ENCODE measurements around the gene SMCO2. TPM values are rescaled to one million over a fixed set of nuclear protein-coding genes. Genes with fewer than 3 reads are reported as not detected.
A peak's percentile ranks its signal among the peaks of the same experiment; 100 is the strongest.

SMCO2 gene
- 1.6 TPM in 1 of 2 replicates, not detected in the other for total RNA-seq (2014; rRNA removed; shearing (Covaris generic))

DNA sequence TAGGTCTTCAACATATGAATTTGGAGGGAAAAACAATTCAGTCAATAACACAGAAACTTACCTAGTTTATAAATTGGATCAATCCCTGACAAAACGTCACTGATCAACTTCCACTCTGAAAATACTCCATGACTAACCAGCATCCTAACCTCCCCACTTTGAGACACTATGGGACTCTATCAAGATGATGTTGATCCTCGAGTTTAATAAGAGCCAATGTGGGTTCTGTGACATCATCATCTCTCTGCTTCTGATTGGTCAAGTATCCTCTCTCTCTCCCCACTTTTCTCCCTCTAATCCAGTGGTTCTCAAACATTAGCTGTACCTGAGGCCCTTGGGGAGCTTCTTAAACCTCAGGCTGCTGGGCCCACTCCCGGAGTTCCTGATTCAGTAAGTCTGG, at the start of gene SMCO2:
Gene SMCO2 (plus strand): TSS at position 301 of the 400 bp plus-strand sequence. CDS start 23,896 bp downstream, outside the sequence.
- no peak for DNase-seq (ENCODE audit: low read depth)

GRCh38 chr12:27398466-27398865, 48.1 kb upstream of the SMCO2 start:
- DNase-seq (ENCODE audit: low read depth), result no peak

DNA sequence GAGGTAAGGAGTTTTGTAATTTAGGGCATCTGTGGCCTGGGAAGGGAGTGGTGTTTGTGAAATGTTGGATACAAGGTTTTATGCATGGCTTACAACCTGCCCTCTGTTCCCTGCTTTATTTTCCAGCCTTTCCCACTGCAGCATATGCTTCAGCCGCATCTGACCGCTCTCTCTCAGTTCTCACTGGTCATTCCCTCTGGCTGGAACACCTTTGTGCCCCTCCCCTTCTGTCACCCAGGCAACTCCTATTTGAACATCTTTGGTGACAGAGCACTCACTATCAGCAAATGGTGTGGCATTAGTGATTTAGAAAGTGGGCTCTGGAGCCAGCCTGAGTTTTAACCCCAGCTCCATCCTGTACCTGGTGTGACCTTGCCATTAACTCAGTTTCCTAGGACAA, 47.5 kb upstream of the SMCO2 start:
- DNase-seq (ENCODE audit: low read depth), result no peak

GRCh38 chr12:27400856-27401354, 45.6 kb upstream of the SMCO2 start:
- DNase-seq (ENCODE audit: low read depth), result no peak

DNA sequence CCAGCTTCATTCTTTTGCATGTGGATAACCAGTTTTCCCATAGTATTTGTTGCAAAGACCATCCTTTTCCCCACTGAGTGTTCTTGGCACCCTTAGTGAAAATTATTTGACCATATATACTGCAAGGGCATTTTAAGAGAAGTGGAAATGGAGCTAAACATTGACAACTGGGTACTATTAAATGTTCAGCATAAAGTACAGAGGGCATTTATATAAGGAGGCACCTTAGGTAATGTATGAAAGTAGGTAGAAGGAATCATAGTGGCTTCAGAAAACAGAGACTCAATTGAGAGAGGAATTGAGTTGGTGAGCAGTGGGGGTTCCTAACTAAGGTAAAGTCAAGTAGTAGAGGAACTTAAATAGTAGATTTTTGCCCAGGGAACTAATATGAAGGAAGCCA, 34.5 kb upstream of the SMCO2 start:
- no peak for DNase-seq (ENCODE audit: low read depth)

DNA sequence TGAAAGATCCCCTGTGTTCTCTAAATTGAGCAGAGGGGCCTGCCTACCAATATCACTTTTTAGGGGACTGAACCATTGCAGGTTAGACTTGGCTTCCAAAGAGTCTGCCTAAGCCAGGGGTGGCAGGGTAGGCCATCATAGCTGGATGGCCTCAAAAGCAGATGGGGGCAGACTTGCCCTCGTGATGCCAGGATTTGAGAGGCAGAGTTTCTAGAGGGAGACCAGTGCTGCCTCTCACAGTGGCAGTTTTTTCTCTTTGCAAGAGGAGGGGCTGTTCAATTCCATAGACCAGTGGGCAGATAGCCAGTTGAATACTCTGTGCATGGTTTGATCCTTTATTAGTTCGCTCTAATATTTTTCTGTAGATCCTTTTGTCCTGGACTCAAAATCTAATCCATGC, 23.8 kb upstream of the SMCO2 start:
- peak; percentile 6 for DNase-seq (ENCODE audit: low read depth)

DNA sequence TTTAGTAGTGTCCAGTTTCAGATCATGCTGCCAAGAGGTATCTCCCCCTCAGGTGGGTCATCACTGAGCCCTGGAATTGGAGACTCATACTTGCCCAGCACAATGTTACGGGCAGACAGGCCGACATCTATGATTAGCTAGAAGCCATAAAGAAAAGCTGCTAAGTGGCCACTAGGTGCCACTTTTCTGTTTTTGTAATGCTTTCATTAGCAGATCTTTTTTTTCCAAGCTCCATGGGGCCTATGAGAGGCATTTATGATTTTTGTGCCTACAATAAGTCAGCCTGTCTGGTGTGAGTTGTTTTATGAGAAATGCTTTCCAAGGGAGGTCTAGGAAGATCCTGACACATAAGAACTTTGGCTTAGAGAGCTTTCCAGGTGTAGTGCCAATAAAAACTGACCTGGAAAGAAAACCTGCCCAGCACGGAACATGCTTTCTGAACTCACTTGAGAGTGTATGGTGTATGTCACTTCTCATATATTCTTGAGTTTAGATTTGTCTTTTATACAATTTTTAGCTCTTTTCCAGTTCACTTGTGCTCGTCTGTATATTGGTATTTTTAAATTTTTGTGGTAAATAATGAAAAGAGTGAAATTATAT, 21.8 kb upstream of the SMCO2 start:
- peak; percentile 53 for DNase-seq (ENCODE audit: low read depth)

- no peak for DNase-seq (ENCODE audit: low read depth)
These were observed 21.2 kb upstream of the SMCO2 start for GRCh38 chr12:27425306-27425705.

DNA sequence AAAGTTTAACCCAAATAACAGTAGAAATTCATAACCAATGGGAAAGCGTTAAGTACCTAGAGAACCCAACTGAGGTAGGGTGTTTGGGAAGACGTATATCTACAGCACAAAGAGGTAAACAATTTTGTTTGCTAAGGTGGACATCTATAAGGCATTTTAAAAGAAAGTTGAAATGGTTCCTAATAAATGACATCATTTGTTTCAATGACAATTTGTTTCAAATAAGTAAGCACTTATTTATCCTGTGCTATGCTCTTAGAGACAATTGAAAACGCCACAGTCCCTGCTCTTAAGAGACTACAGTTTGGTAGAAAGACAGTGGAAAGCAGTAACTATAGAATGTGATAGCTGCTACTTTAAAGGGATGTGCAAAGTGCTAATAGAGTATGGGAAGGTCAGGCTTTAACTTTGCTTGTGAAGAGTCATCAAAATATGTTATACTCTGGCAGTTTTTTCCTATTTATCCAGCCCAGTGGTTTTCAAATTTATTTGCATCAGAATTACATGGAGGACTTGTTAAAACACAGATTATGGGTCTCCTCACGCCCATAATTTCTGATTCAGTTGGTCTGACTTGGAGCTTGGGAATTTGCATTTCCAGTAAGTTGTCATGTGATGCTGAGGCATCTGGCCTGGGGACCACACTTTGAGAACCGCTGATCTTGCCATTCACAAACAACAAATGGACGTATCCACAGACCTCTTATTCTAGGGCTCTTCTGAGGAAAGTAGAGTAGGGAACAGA, 19.6 kb upstream of the SMCO2 start:
- no peak for DNase-seq (ENCODE audit: low read depth)

DNA sequence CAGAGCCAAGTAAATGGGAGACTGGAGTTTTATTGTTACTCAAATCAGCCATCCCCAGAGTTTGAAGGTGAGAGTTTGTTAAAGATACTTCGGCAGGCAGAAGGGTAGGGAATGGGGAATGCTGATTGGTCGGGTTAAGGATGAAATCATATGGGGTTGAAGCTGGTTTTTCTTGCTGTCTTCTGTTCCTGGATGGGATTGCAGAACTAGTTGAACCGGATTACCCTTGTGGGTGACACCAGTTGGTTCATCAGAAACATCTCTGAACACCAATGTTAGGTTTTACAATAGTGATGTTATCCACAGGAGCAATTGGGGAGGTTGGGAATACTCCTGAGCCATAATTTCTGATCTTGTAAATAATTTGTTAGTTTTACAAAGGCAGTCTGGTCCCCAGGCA, 18.7 kb upstream of the SMCO2 start:
- DNase-seq (ENCODE audit: low read depth), result no peak

DNA sequence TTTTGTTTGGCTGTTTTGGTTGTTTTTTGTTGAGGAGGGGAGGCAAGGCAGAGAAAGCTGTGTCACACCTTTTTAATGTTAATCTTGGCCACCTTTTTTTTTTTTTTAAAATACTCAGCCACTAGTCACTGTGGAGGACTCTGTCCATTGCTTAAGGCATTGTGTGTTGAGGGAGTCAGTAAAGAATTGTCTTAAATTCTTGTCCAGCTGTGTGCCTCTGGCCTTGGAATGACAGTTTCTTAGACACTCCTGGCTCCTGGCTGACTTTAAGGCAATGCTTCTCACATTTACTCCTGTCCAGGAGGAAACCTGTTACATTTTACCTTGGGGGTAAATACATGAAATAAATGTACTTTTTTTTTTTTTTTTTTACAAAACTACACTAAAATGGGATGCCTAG, 18.1 kb upstream of the SMCO2 start:
- DNase-seq (ENCODE audit: low read depth), result no peak

GRCh38 chr12:27429606-27430005, 16.9 kb upstream of the SMCO2 start:
- no peak for DNase-seq (ENCODE audit: low read depth)

- DNase-seq (ENCODE audit: low read depth), result no peak
These were observed 15.4 kb upstream of the SMCO2 start for GRCh38 chr12:27431185-27431584.

DNA sequence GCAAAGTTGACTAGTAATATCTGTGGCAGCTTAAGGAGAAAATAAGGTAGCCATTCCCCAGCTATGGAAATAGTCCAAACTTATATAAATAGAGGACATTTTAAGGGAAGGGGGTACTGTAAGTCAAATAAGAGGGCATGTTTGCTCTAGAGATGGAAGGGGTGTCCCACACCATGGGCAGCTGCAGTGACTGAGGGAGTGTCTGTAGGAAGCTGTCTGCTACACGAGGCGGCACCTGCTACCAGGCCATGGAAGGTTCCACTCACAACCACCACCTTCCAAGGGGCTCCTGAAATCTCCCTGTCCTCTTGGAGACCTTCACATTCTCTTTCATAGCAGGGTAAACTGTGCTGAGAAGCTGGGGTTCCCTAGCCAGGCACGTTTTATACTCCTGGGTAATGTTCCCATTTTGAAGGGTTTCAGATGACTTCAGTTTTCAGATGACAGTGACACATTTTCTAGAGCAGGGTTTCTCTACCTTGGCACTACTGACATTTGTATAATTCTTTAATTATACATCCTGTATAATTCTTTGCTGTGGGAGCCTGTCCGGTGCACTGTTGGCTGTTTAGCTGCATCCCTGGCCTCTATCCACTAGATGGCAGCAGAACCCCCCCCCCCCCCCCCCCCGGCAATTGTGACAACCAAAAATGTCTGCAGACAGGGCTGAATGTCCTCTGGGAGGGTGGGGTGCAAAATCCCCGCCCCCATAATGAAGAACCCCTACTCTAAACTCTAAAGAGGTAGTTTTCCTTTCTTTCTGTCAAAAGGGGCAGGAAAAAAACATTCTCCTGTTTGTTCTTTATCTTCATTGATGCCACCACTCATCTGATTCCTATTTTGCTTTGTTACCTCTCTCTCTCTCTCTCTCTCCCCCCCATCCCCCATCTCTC, 11.6 kb upstream of the SMCO2 start:
- DNase-seq (ENCODE audit: low read depth), result peak; percentile 13

GRCh38 chr12:27436029-27436428, 10.5 kb upstream of the SMCO2 start:
- DNase-seq (ENCODE audit: low read depth), result no peak

DNA sequence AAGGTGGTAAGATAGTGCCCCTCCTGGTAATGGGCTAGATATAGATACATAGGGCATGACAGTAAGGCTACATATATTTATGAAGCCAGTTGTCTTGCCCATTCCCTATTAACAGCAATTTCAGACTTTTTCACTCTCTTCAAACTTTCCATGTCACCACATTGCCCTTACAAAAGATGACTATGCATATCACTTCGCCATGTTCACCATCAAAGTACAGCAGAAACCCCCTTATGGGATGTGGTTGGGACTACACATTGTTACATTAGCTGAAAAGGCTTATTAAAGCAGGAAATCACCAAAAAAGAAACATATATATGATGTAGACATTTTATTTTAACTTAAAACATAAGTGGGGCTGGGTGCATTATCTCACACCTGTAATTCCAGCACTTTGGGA, 9.8 kb upstream of the SMCO2 start:
- DNase-seq (ENCODE audit: low read depth), result no peak

DNA sequence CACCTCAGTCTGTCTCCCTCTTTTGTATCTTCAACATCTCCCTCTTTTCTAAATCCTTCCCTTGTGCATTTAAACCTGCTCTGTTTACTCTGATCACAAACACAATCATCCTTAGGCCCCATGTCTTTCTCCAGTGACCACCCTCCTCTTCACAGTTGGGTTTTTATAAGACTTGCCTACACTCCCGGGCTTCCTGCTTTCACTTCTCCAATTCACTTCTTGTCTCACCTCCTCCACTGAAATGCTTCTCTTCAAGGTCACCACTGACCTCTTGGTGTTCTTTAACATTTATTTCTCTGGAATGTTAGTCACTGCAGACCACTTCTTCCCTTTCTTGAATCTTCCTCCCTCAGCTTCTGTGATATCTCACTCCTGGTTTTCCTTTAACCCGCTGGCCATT, 8.7 kb upstream of the SMCO2 start:
- no peak for DNase-seq (ENCODE audit: low read depth)

- no peak for DNase-seq (ENCODE audit: low read depth)
These were observed 1.2 kb downstream of the SMCO2 start for GRCh38 chr12:27447761-27448160.

DNA sequence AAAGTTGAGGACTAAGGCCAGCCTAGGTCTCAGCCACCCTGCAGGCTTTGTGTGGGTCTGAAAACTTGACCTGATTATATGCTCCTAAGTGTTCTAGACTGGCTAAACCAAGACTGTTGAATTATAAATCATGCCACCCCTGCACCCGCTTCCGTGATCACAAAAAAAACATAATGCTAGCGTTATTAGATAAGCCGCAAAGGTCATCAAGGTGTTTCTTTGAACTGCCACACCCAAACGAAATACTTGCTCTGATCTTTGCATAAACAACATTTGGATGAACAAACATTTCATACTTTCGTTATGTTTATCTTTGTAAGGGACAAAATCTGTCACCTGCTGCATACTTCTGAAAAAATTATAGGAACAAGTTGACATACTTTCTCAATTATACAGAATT, 2.5 kb downstream of the SMCO2 start:
- no peak for DNase-seq (ENCODE audit: low read depth)

GRCh38 chr12:27449893-27450534, 3.5 kb downstream of the SMCO2 start:
- DNase-seq (ENCODE audit: low read depth), result no peak

- no peak for DNase-seq (ENCODE audit: low read depth)
These were observed 4.7 kb downstream of the SMCO2 start for GRCh38 chr12:27451036-27451825.
